HG02885 (cell line): ENCODE results near the gene LDB2.
A peak's percentile ranks its signal among the peaks of the same experiment; 100 is the strongest.
"Not testable (repeated sequence)": the region's sequence is repeated elsewhere in the genome, so short reads cannot be mapped to it uniquely, and the experiment has no call there.

Source experiments
- ATAC-seq: cut with Tn5 transposase; IDR thresholded peaks from one replicate; pipeline ENCODE4 v1.9.1; 2021; ENCODE audit warnings: mild to moderate bottlenecking; ENCODE audit not compliant: unreplicated experiment, poor library complexity

Gene LDB2

GRCh38 chr4:16897991-16898827 lies at the start of gene LDB2:
Gene LDB2, minus strand, starts transcription at chr4:16898645.
- ATAC-seq: no peak

- no peak for ATAC-seq
Observed at GRCh38 chr4:16942491-16942890, 44.0 kb upstream of the LDB2 start.

DNA sequence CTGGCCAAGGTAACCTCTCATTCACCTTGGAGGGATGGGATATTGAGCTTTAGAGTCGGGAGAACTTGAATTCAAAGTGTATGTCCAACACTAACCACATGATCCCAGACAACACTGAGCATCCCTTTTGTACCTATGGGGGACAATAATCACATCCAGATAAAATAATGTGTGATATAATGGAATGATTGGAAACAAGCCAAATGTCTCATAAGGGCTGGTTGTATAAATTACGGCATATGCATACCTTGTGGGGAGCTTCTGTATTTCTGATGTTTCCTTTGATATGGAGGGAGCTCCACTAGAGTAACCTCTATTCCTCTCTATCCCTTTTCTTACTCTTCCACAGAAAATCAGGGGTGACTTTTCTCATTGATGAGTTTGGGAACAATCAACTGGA lies 40.7 kb upstream of the LDB2 start:
- no peak for ATAC-seq

GRCh38 chr4:16938512-16939040 lies 40.1 kb upstream of the LDB2 start:
- no peak for ATAC-seq

- ATAC-seq: no peak
Observed at GRCh38 chr4:16931339-16932305, 33.2 kb upstream of the LDB2 start.

- no peak for ATAC-seq
Observed at GRCh38 chr4:16926214-16926613, 27.8 kb upstream of the LDB2 start.

- not testable (repeated sequence) for ATAC-seq
Observed at GRCh38 chr4:16918716-16919115, 20.3 kb upstream of the LDB2 start.

- peak; percentile 100 for ATAC-seq
Observed at GRCh38 chr4:16916719-16917337, 18.4 kb upstream of the LDB2 start.

- ATAC-seq: no peak
Observed at GRCh38 chr4:16916031-16916430, 17.6 kb upstream of the LDB2 start.

- ATAC-seq: no peak
Observed at GRCh38 chr4:16914208-16914607, 15.8 kb upstream of the LDB2 start.

DNA sequence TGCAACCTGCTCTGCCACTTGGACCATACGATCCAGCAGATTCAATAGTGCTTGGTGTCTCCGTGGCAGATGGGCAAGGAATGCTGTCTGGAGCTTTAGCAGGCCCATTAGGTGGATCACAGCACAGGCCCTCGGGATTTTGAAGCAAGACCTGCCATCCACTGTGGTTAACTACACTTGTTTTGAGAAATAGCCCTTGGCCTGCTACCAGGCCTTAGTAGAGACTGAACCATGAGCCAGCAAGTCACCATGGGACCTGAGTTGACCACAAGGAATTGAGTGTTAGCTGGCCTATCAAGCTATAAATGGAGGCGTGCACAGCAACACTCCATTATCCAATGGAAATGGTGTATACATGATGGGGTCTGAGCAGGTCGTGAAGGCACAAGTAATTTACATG lies 14.5 kb upstream of the LDB2 start:
- no peak for ATAC-seq

- no peak for ATAC-seq
Observed at GRCh38 chr4:16909281-16909680, 10.8 kb upstream of the LDB2 start.

GRCh38 chr4:16908377-16909021 lies 10.1 kb upstream of the LDB2 start:
- no peak for ATAC-seq

DNA sequence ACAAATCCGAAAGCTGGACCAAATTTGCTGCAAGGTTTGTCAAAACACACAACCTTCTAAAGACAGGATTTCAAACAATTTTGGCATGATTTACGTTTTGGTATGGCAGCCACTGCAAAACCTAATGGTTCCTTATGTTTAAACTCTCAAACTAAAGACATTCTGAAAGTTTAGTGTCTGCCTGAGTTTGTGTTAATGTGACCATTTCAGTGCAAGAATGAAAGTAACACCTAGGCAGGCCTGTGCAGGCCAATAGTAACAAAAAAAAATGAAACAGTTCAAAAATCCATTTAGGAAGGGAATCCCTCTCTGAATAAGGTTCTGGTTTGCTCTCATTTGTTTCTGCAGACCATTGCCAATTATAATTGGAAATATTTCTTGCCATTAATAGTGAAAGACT lies 1.9 kb upstream of the LDB2 start:
- no peak for ATAC-seq

- no peak for ATAC-seq
Observed at GRCh38 chr4:16896881-16897750, 1.3 kb downstream of the LDB2 start.

DNA sequence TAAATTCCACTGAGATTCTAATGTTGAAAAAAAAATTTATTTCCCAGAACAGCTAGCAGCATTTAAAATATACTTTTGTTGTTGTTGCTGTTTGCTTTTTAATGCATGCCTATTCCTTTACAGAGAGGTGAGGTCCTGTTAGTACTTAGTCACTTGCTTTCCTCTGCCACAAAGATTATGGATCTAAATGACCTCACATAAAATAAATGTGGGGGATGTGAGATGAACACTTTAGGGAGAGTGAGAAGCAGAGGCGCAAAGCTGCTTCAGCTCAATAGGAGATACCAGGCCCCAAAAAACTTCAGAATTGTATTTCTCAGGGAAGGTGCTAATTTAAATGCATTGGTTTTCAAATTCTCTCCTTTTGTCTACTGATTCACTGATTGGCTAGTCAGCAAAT lies 4.0 kb downstream of the LDB2 start:
- ATAC-seq: no peak

DNA sequence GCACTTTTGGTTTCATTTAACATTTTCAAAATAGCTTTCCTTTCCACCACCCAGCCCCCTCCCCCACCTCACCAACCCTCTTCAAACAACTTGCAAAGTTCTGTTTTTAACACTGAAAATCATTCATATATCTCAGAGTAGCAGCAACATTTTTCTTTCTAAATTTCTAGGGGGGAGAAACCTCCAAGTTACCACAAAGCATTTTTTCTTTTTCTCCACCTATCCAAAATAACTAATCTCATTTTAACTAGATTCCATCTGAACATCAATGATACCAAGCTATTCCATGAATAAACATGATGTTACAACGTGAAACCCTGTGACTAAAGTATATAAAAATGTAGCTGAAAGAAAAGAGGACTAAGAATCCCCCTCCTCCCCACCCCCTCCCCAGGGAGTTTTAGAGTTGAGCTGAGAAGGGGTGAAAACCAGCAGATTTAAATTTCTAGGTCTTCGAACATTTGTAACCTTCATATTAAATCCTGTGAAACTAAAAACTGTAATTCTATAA lies 5.2 kb downstream of the LDB2 start:
- ATAC-seq: no peak

DNA sequence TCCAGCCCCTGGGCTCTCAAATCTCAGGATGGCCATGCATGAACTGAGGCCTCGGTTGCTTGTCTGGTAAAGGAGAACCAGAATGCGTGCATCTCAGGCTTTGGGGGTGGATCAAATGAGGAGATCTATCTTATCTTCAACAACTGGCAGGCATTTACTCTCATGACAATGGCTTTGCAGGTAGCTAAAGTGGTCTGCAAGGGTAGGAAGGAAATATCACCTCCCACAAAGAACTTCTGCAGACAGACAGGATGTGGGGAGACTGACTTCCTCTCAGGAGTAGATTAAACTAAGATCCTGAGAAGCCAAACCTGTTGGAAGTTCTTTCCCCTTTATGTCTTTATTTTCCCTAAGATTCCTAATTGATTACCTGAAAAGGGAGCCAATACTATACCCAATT lies 7.8 kb downstream of the LDB2 start:
- no peak for ATAC-seq

- ATAC-seq: no peak
Observed at GRCh38 chr4:16889945-16890344, 8.5 kb downstream of the LDB2 start.
